Stomach smooth muscle (tissue), 2 donors: ENCODE measurements around the gene SEMA3C.

ENCODE experiments used
- H3K27ac ChIP-seq: one replicate; pipeline ENCODE4 v1.7.0; 2013; ENCODE audit warnings: mild to moderate bottlenecking, low read length, inconsistent platforms
- H3K27me3 ChIP-seq, 2 donors: one replicate each; pipeline ENCODE4 v1.7.0; 2013; ENCODE audit warnings: low read length in 2 of 2; ENCODE audit not compliant: insufficient read depth in 2 of 2, control insufficient read depth in 1 of 2
- H3K36me3 ChIP-seq, 2 donors: one replicate each; pipeline ENCODE4 v1.7.0; 2013; ENCODE audit warnings: low read length in 2 of 2; ENCODE audit not compliant: control insufficient read depth in 2 of 2, insufficient read depth in 2 of 2
- H3K4me1 ChIP-seq: one replicate; pipeline ENCODE4 v1.7.0; 2013; ENCODE audit warnings: low read length; ENCODE audit not compliant: control insufficient read depth, insufficient read depth
- H3K4me3 ChIP-seq, 2 donors: one replicate each; pipeline ENCODE4 v1.7.0; 2013; ENCODE audit warnings: low read length in 2 of 2
- H3K9ac ChIP-seq, 2 donors: one replicate each; pipeline ENCODE4 v1.7.0; 2013; ENCODE audit warnings: low read length in 2 of 2, mild to moderate bottlenecking in 1 of 2
- H3K9me3 ChIP-seq, 2 donors: one replicate each; pipeline ENCODE4 v1.7.0; 2013; ENCODE audit warnings: low read length in 2 of 2; ENCODE audit not compliant: control insufficient read depth in 2 of 2
- donor health status: healthy.
- donor health status: Pancreatic carcinoma.

Gene SEMA3C

DNA sequence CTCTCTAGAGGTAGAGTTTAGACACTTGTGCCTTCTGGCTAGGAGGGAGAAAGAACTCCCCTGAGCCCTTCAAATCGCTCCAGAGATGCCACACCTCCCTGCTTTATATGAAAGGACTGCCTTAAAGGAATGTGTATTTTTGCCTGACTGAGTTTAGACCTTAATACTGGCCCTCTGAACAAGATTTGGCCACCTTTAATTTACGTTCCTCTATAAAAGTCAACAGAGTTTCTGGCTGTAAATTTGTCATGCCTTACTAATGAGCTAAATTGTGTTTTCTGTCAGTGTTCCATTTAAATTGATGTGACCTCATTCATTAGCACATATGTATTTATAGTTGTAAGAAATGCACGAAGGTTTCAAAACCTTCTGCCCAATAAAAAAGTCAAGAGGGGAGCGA is 48.0 kb downstream of the SEMA3C start:
- H3K9me3 ChIP-seq = no peaks in the 10 kb centered on the region
- no peak overlapping the region for H3K9ac ChIP-seq
- H3K4me3 ChIP-seq = no peak overlapping the region
- no peak overlapping the region for H3K27ac ChIP-seq
- no peaks in the 10 kb centered on the region for H3K27me3 ChIP-seq
- H3K36me3 ChIP-seq = no peaks in the 10 kb centered on the region
- H3K4me1 ChIP-seq = peaks cover 9% of the 10 kb centered on the region

DNA sequence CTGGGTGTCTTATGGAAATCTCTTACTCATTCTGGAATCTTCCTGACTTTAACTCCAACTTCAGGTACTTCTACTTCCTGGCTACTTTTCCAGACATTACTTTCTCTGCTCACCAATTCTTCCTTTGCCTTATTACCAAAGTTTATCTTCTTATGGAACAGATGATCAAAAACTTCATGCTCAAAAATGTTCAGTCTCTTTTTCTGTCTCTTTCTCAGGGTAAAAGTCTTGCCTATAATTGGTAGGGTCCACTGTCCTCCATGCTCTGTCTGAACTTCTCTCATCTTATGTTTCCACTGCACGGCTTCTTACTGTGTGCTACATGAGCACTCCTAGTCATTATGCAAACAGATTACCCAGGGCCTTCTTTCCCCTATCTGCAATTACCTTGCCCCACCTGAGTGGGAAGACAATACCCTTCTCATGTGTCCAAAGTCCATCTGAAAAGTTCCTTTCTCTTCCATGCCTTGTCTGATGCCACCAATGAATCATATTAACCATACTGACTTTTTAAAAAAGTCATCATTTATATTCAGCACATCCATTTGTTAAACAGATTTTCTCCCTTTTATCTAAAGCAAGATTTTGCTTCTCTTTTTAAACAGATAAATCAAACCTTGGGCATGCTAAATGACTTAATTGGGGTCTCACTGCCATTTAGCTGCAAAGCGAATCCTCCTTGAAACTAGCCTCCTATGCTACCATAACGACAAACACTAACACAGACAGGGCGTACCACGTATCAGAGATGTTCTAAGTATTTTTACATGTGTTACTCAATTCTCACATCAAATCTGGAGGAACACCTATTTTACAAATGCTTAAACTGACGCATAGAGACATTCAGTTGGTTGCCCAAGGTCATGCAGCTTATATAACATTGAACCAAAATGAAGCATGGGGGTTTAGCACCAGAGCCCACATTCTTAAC is 48.8 kb downstream of the SEMA3C start:
- Histone ChIP-seq H3K36me3 (no peaks in the 10 kb centered on the region), H3K9me3 (no peaks in the 10 kb centered on the region), H3K9ac (no peak overlapping the region), H3K4me1 (peaks cover 9% of the 10 kb centered on the region), H3K4me3 (no peak overlapping the region), H3K27me3 (no peaks in the 10 kb centered on the region), H3K27ac (peak overlapping the region; percentile 13)

- Histone ChIP-seq H3K27me3 (no peaks in the 10 kb centered on the region), H3K27ac (no peak overlapping the region), H3K9me3 (no peaks in the 10 kb centered on the region), H3K4me3 (no peak overlapping the region), H3K9ac (no peak overlapping the region), H3K36me3 (no peaks in the 10 kb centered on the region), H3K4me1 (peaks cover 9% of the 10 kb centered on the region)
Observed at GRCh38 chr7:80869106-80869784, 49.6 kb downstream of the SEMA3C start.

GRCh38 chr7:80868566-80868965 is 50.3 kb downstream of the SEMA3C start:
- no peak overlapping the region for H3K4me3 ChIP-seq
- no peak overlapping the region for H3K27ac ChIP-seq
- no peaks in the 10 kb centered on the region for H3K36me3 ChIP-seq
- H3K4me1 ChIP-seq = peaks cover 9% of the 10 kb centered on the region
- H3K27me3 ChIP-seq = no peaks in the 10 kb centered on the region
- H3K9ac ChIP-seq = no peak overlapping the region
- no peaks in the 10 kb centered on the region for H3K9me3 ChIP-seq

- peak overlapping the region; percentile 71 for H3K27ac ChIP-seq
- no peaks in the 10 kb centered on the region for H3K27me3 ChIP-seq
Observed at GRCh38 chr7:80860554-80860953, 58.3 kb downstream of the SEMA3C start.

GRCh38 chr7:80859272-80859970 is 59.4 kb downstream of the SEMA3C start:
- Histone ChIP-seq H3K9me3 (no peaks in the 10 kb centered on the region), H3K4me3 (peak overlapping the region in 1 of 2 donors; percentile 34), H3K9ac (peak overlapping the region; percentile 58 to 76), H3K36me3 (no peaks in the 10 kb centered on the region), H3K4me1 (peaks cover 9% of the 10 kb centered on the region), H3K27ac (peak overlapping the region; percentile 80), H3K27me3 (no peaks in the 10 kb centered on the region)

More at GRCh38 chr7:80860554-80860953, 58.3 kb downstream of the SEMA3C start:
- Histone ChIP-seq H3K36me3 (no peaks in the 10 kb centered on the region), H3K9ac (no peak overlapping the region), H3K4me3 (peak overlapping the region in 1 of 2 donors; percentile 1), H3K4me1 (peaks cover 9% of the 10 kb centered on the region), H3K9me3 (no peaks in the 10 kb centered on the region)

DNA sequence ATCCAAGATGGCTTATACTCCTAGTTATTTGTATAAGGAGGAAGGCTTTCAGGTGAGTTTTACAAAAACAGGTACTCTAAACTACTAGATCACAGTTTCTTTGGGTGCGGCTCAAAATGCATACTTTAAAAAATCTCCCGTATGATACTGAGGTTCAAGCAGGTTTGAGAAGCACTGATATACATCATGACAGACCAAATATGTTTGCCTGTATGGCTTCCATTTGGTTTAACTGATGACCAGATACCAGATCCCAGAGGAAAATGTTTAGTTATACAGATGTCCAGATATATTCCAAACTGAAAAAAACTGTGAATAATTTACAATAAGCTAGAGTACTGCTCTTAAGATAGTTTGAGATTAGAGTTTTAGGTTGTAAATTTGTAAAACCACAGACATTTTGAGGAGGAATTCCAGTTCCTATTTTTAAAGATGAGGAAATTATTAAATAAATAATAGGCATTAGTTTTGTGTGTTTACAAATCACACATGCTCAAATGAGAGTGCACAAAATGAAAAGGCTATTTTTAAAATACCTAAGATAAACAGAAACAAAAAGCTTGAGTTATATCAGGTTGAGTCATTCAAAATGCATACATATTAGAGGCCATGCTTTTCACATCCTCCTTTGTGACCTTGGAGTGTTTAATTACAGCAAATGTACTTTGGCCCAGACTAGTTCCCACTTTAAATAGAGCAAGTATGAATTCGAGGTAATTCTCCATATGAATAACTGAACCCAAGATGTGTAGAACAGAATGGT is 60.5 kb downstream of the SEMA3C start:
- peak overlapping the region; percentile 80 for H3K27ac ChIP-seq
- H3K36me3 ChIP-seq = no peaks in the 10 kb centered on the region
- no peak overlapping the region for H3K4me3 ChIP-seq
- no peaks in the 10 kb centered on the region for H3K9me3 ChIP-seq
- peak overlapping the region in 1 of 2 donors; percentile 76 for H3K9ac ChIP-seq
- H3K4me1 ChIP-seq = peaks cover 9% of the 10 kb centered on the region
- H3K27me3 ChIP-seq = no peaks in the 10 kb centered on the region

DNA sequence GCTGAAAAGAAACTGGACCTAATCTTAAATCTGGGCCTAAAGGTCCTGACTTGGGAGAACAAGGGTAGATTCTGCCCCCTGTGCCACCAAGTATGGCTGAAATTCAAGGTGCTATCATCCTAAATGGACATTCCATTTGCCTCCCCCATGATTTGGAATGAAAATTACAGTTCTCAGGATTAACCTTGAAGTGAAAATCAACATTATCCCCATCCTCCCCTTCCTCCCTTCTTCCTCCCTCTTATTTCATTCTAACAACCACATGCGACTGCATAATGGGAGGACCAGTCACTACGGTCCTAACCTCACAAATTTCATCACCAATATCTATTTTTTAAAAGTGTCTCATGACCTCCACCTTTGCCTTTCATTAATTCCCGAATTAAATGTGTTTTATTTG is 62.1 kb downstream of the SEMA3C start:
- Histone ChIP-seq H3K4me3 (no peak overlapping the region), H3K36me3 (no peaks in the 10 kb centered on the region), H3K27ac (peak overlapping the region; percentile 80), H3K4me1 (peaks cover 9% of the 10 kb centered on the region), H3K9ac (no peak overlapping the region), H3K27me3 (no peaks in the 10 kb centered on the region), H3K9me3 (no peaks in the 10 kb centered on the region)

- peak overlapping the region in 1 of 2 donors; percentile 16 for H3K9ac ChIP-seq
- no peak overlapping the region for H3K4me3 ChIP-seq
- no peaks in the 10 kb centered on the region for H3K4me1 ChIP-seq
- H3K36me3 ChIP-seq = no peaks in the 10 kb centered on the region
- no peaks in the 10 kb centered on the region for H3K27me3 ChIP-seq
- H3K27ac ChIP-seq = no peak overlapping the region
- H3K9me3 ChIP-seq = no peaks in the 10 kb centered on the region
Observed at GRCh38 chr7:80851896-80852476, 66.9 kb downstream of the SEMA3C start.

- Histone ChIP-seq H3K4me3 (peak overlapping the region in 1 of 2 donors; percentile 15), H3K9me3 (no peaks in the 10 kb centered on the region), H3K27ac (no peak overlapping the region), H3K36me3 (no peaks in the 10 kb centered on the region), H3K4me1 (no peaks in the 10 kb centered on the region), H3K27me3 (no peaks in the 10 kb centered on the region), H3K9ac (no peak overlapping the region)
Observed at GRCh38 chr7:80848841-80849240, 70.0 kb downstream of the SEMA3C start.
